Neural cell (in vitro differentiated cells): ENCODE measurements around the gene TNNT3. TPM values are rescaled to one million over a fixed set of nuclear protein-coding genes. Genes with fewer than 3 reads are reported as not detected.

ENCODE experiments used
- H2AFZ ChIP-seq: fragments of 200-600, 300-800 bp; sonication (generic), shearing (Covaris generic); 2 replicates; pipeline ENCODE4 v1.6.0; 2014; ENCODE audit warnings: low read depth, mild to moderate bottlenecking, antibody characterized with exemption, low read length, moderate library complexity
- H3F3A ChIP-seq: fragments of 200-600 bp; shearing (Covaris generic); 2 replicates; pipeline ENCODE4 v1.6.1; 2016; ENCODE audit warnings: mild to moderate bottlenecking, moderate library complexity, mixed read lengths, antibody characterized with exemption, low read length; ENCODE audit not compliant: insufficient read depth, poor library complexity, severe bottlenecking
- H3K27ac ChIP-seq: fragments of 200-600, 300-800 bp; sonication (generic), shearing (Covaris generic); 2 replicates; pipeline ENCODE4 v1.5.1; 2014; ENCODE audit warnings: mild to moderate bottlenecking, low read length, moderate library complexity
- H3K27me3 ChIP-seq: fragments of 300-800, 200-600 bp; sonication (generic), shearing (Covaris generic); 2 replicates; pipeline ENCODE4 v1.6.0; 2014; ENCODE audit warnings: mild to moderate bottlenecking, low read depth, low read length, moderate library complexity; ENCODE audit not compliant: insufficient read depth
- H3K36me3 ChIP-seq: fragments of 300-800, 200-600 bp; sonication (generic), shearing (Covaris generic); 2 replicates; pipeline ENCODE4 v1.5.1; 2014; ENCODE audit warnings: mild to moderate bottlenecking, antibody characterized with exemption, low read length, moderate library complexity; ENCODE audit not compliant: insufficient read depth
- H3K4me2 ChIP-seq: fragments of 300-800, 200-600 bp; sonication (generic), shearing (Covaris generic); 2 replicates; pipeline ENCODE4 v1.6.0; 2014; ENCODE audit warnings: mild to moderate bottlenecking, low read length
- H3K4me3 ChIP-seq: fragments of 300-800, 200-600 bp; sonication (generic), shearing (Covaris generic); 2 replicates; pipeline ENCODE4 v1.5.1; 2014; ENCODE audit warnings: mild to moderate bottlenecking, low read length, moderate library complexity
- H3K79me2 ChIP-seq: fragments of 200-600 bp; shearing (Covaris generic); replicated peaks from 2 replicates; pipeline ENCODE4 v1.6.0; 2014; ENCODE audit warnings: mild to moderate bottlenecking, low read length, moderate library complexity; ENCODE audit not compliant: insufficient read depth
- H3K9ac ChIP-seq: fragments of 300-800, 200-600 bp; sonication (generic), shearing (Covaris generic); 2 replicates; pipeline ENCODE4 v1.6.1; 2016; ENCODE audit warnings: mild to moderate bottlenecking, low read length, mixed read lengths
- H3K9me2 ChIP-seq: fragments of 200-600 bp; shearing (Covaris generic); 2 replicates; pipeline ENCODE4 v1.6.1; 2016; ENCODE audit warnings: mild to moderate bottlenecking, low read length, mixed read lengths; ENCODE audit not compliant: insufficient read depth
- H3K9me3 ChIP-seq: fragments of 200-600, 300-800 bp; sonication (generic), shearing (Covaris generic); 2 replicates; pipeline ENCODE4 v1.6.1; 2016; ENCODE audit warnings: mild to moderate bottlenecking, mixed run types, low read length, moderate library complexity, mixed read lengths
- H4K20me1 ChIP-seq: fragments of 200-600 bp; shearing (Covaris generic); 2 replicates; pipeline ENCODE4 v1.6.1; 2016; ENCODE audit warnings: mild to moderate bottlenecking, mixed run types; ENCODE audit not compliant: insufficient read depth
- CTCF ChIP-seq: fragments of 450-650 bp; IDR thresholded peaks from 2 replicates; pipeline ENCODE4 v1.5.1; 2014; ENCODE audit warnings: antibody characterized with exemption, mild to moderate bottlenecking, moderate library complexity; ENCODE audit not compliant: poor library complexity, severe bottlenecking
- EP300 ChIP-seq: fragments of 450-650 bp; conservative IDR thresholded peaks from 2 replicates; pipeline ENCODE4 v1.6.1; 2014; ENCODE audit warnings: antibody characterized with exemption, mild to moderate bottlenecking, moderate library complexity; ENCODE audit not compliant: poor library complexity, severe bottlenecking
- EZH2 ChIP-seq: fragments of 200-600, 300-800 bp; shearing (Covaris generic), sonication (generic); IDR thresholded peaks from 2 replicates; pipeline ENCODE4 v1.6.1; 2014; ENCODE audit warnings: antibody characterized with exemption, low read length, borderline replicate concordance, mild to moderate bottlenecking; ENCODE audit not compliant: insufficient read depth, poor library complexity, severe bottlenecking
- MXI1 ChIP-seq: fragments of 450-650 bp; conservative IDR thresholded peaks from 2 replicates; pipeline ENCODE4 v1.6.1; 2014; ENCODE audit warnings: antibody characterized with exemption, mild to moderate bottlenecking; ENCODE audit not compliant: poor library complexity, severe bottlenecking
- POLR2AphosphoS5 ChIP-seq: IDR thresholded peaks from 2 replicates; pipeline ENCODE4 v1.6.1; 2012
- RAD21 ChIP-seq: fragments of 450-650 bp; conservative IDR thresholded peaks from 2 replicates; pipeline ENCODE4 v1.6.1; 2014; ENCODE audit warnings: antibody characterized with exemption, mild to moderate bottlenecking, moderate library complexity
- REST ChIP-seq: IDR thresholded peaks from 2 replicates; pipeline ENCODE4 v1.6.1; 2012; ENCODE audit warnings: borderline replicate concordance
- SMC3 ChIP-seq: fragments of 450-650 bp; conservative IDR thresholded peaks from 2 replicates; pipeline ENCODE4 v1.6.1; 2014; ENCODE audit warnings: antibody characterized with exemption, mild to moderate bottlenecking, moderate library complexity; ENCODE audit not compliant: poor library complexity
- TAF1 ChIP-seq: IDR thresholded peaks from 2 replicates; pipeline ENCODE4 v1.6.1; 2012; ENCODE audit warnings: low read depth
- polyA plus RNA-seq: library from polyadenylated mRNA; depleted of rRNA; stranded (reverse); fragments of >200 nt; gene quantifications from 2 replicates; pipeline ENCODE4 v1.2.3, GENCODE V29; 2014

The TNNT3 gene
- polyA plus RNA-seq, 1 donor from 2014 or later, result not detected

GRCh38 chr11:1890856-1891830, 28.4 kb upstream of the TNNT3 start (continued):
- TF ChIP-seq EZH2 (no peak), SMC3 (no peak), MXI1 (no peak)

- Histone ChIP-seq H3K9me2 (no peaks in the 10 kb centered on the region), H2AFZ (no peak within 1 kb of the TSS), H3F3A (no peaks in the 10 kb centered on the region), H3K9ac (no peak within 1 kb of the TSS), H3K36me3 (no peaks in the 10 kb centered on the region), H3K9me3 (no peaks in the 10 kb centered on the region), H3K27me3 (no peaks in the 10 kb centered on the region), H3K4me2 (no peak within 1 kb of the TSS), H3K27ac (no peak within 1 kb of the TSS), H3K4me3 (no peak within 1 kb of the TSS), H4K20me1 (no peaks in the 10 kb centered on the region), H3K79me2 (no peaks in the 10 kb centered on the region)
- TF ChIP-seq RAD21, result no peak
- no peak for TF ChIP-seq REST
- no peak for TF ChIP-seq POLR2AphosphoS5
- TF ChIP-seq TAF1, result no peak
- TF ChIP-seq CTCF, result no peak
- TF ChIP-seq SMC3, result no peak
- no peak for TF ChIP-seq MXI1
- no peak for TF ChIP-seq EP300
- no peak for TF ChIP-seq EZH2
Observed at GRCh38 chr11:1891831-1892115, 27.7 kb upstream of the TNNT3 start, which contains the start of gene PRR33. TSS of gene PRR33 (minus strand) at chr11:1891895. CDS start at chr11:1890584, 1,311 bp downstream.

GRCh38 chr11:1892116-1892515, 27.4 kb upstream of the TNNT3 start:
- Histone ChIP-seq H3K27ac (no peak overlapping the region), H2AFZ (no peak overlapping the region), H3K4me2 (no peak overlapping the region), H3K9me2 (no peaks in the 10 kb centered on the region), H3K27me3 (no peaks in the 10 kb centered on the region), H4K20me1 (no peaks in the 10 kb centered on the region), H3K79me2 (no peaks in the 10 kb centered on the region), H3K36me3 (no peaks in the 10 kb centered on the region), H3K9me3 (no peaks in the 10 kb centered on the region), H3F3A (no peaks in the 10 kb centered on the region), H3K9ac (no peak overlapping the region), H3K4me3 (no peak overlapping the region)
- no peak for TF ChIP-seq SMC3
- no peak for TF ChIP-seq REST
- TF ChIP-seq EZH2, result no peak
- TF ChIP-seq MXI1, result no peak
- no peak for TF ChIP-seq RAD21
- no peak for TF ChIP-seq TAF1
